ENCODE results near the gene RHOU.

GRCh38 chr1:228792601-228793000 is 57.3 kb downstream of the RHOU start:
- TF ChIP-seq POLR2A (IDR thresholded peaks at IDR 0.05; ENCODE audit: low read length) (no peak), GATA1 (IDR thresholded peaks at IDR 0.05; ENCODE audit: low read depth, low read length) (no peak)
